ENCODE data around the gene BRINP3.

BRINP3 gene

GRCh38 chr1:190312763-190313162, 164.9 kb downstream of the BRINP3 start:
- DNase-seq: no peak

- DNase-seq: no peak
These were observed 174.2 kb downstream of the BRINP3 start for GRCh38 chr1:190303501-190303900.

- DNase-seq: no peak
These were observed 181.2 kb downstream of the BRINP3 start for GRCh38 chr1:190296453-190296852.

- no peak for DNase-seq
These were observed 187.8 kb downstream of the BRINP3 start for GRCh38 chr1:190289897-190290296.

GRCh38 chr1:190286111-190286510, 191.6 kb downstream of the BRINP3 start:
- DNase-seq: no peak

- DNase-seq: no peak
These were observed 200.6 kb downstream of the BRINP3 start for GRCh38 chr1:190277107-190277506.

GRCh38 chr1:190274721-190275120, 202.9 kb downstream of the BRINP3 start:
- DNase-seq: no peak

GRCh38 chr1:190273161-190273560, 204.5 kb downstream of the BRINP3 start:
- no peak for DNase-seq

GRCh38 chr1:190262538-190262937, 215.1 kb downstream of the BRINP3 start:
- DNase-seq: no peak

GRCh38 chr1:190259424-190259823, 218.2 kb downstream of the BRINP3 start:
- DNase-seq: no peak

- no peak for DNase-seq
These were observed 219.7 kb downstream of the BRINP3 start for GRCh38 chr1:190258003-190258402.

- no peak for DNase-seq
These were observed 225.6 kb downstream of the BRINP3 start for GRCh38 chr1:190252046-190252445.

GRCh38 chr1:190250368-190250767, 227.3 kb downstream of the BRINP3 start:
- DNase-seq: no peak

GRCh38 chr1:190244406-190244805, 233.3 kb downstream of the BRINP3 start:
- DNase-seq: no peak

- DNase-seq: no peak
These were observed 234.6 kb downstream of the BRINP3 start for GRCh38 chr1:190243056-190243455.

- DNase-seq: no peak
These were observed 251.7 kb downstream of the BRINP3 start for GRCh38 chr1:190226006-190226405.

GRCh38 chr1:190212450-190212849, 265.2 kb downstream of the BRINP3 start:
- DNase-seq: no peak

- no peak for DNase-seq
These were observed 269.9 kb downstream of the BRINP3 start for GRCh38 chr1:190207733-190208132.

GRCh38 chr1:190205713-190206112, 272.0 kb downstream of the BRINP3 start:
- no peak for DNase-seq

GRCh38 chr1:190196020-190196419, 281.6 kb downstream of the BRINP3 start:
- no peak for DNase-seq

GRCh38 chr1:190193508-190194115, 284.1 kb downstream of the BRINP3 start:
- no peak for DNase-seq

GRCh38 chr1:190192627-190193026, 285.0 kb downstream of the BRINP3 start:
- no peak for DNase-seq

- no peak for DNase-seq
These were observed 294.1 kb downstream of the BRINP3 start for GRCh38 chr1:190183588-190183987.

GRCh38 chr1:190179817-190180216, 297.8 kb downstream of the BRINP3 start:
- DNase-seq: no peak

- no peak for DNase-seq
These were observed 298.8 kb downstream of the BRINP3 start for GRCh38 chr1:190178827-190179226.

GRCh38 chr1:190177555-190177954, 300.1 kb downstream of the BRINP3 start:
- DNase-seq: no peak

All from NCI-H2029 (cell line).